GM12878 (cell line): Measurements from ENCODE around the gene DLAT.
A peak's percentile ranks its signal among the peaks of the same experiment; 100 is the strongest.

Source experiments
- CTCF ChIP-seq, 3 experiments: IDR thresholded peaks in 2 of 3; conservative IDR thresholded peaks in 1 of 3; 2 replicates each; pipeline ENCODE4 v1.5.1; 2011; ENCODE audit warnings: low read depth in 3 of 3, low read length in 3 of 3, mild to moderate bottlenecking in 3 of 3, control low read depth in 2 of 3, moderate library complexity in 2 of 3, inconsistent platforms in 1 of 3, mixed read lengths in 1 of 3; ENCODE audit not compliant: control insufficient read depth in 2 of 3, insufficient read depth in 1 of 3; ENCODE audit errors: extremely low read depth in 1 of 3
- E2F4 ChIP-seq: IDR thresholded peaks from 2 replicates; pipeline ENCODE4 v1.6.1; 2012; ENCODE audit warnings: low read depth, low read length, improper control_type of control experiment
- EP300 ChIP-seq, 2 experiments: fragments of 150-350 bp in 1 of 2; IDR thresholded peaks; 2 replicates each; pipeline ENCODE4 v1.6.1; 2011 to 2012; ENCODE audit warnings: low read depth in 2 of 2, low read length in 2 of 2, borderline replicate concordance in 1 of 2, improper control_type of control experiment in 1 of 2, inconsistent platforms in 1 of 2; ENCODE audit not compliant: control insufficient read depth in 1 of 2
- RCOR1 ChIP-seq: conservative IDR thresholded peaks from 2 replicates; pipeline ENCODE4 v1.6.1; 2012; ENCODE audit warnings: low read depth, low read length, improper control_type of control experiment
- SMAD1 ChIP-seq: fragments of 450-650 bp; IDR thresholded peaks from 2 replicates; pipeline ENCODE4 v1.6.1; 2018; ENCODE audit warnings: mild to moderate bottlenecking, low read depth; ENCODE audit not compliant: partially characterized antibody

- TF ChIP-seq SMAD1 (no peak), EP300 (IDR thresholded peaks at IDR 0.05; ENCODE audit: borderline replicate concordance in 1 of 2, control insufficient read depth in 1 of 2, low read depth in 2 of 2, low read length in 2 of 2) (peak; percentile 64 to 66; a peak in 2 of 4 replicates), RCOR1 (no peak), E2F4 (no peak), CTCF (IDR thresholded peaks at IDR 0.05 in 2 of 3, conservative IDR thresholded peaks at IDR 0.05 in 1 of 3; ENCODE audit: control insufficient read depth in 2 of 3, extremely low read depth in 1 of 3, insufficient read depth in 1 of 3, low read depth in 3 of 3, low read length in 3 of 3) (no peak)
Observed at GRCh38 chr11:112050721-112051120, 25.5 kb downstream of the DLAT start.
